ENCODE measurements around the gene HOXB7. TPM values are rescaled to one million over a fixed set of nuclear protein-coding genes. Genes with fewer than 3 reads are reported as not detected.

Gene HOXB7
- total RNA-seq, 1 donor: 0.10 TPM

GRCh38 chr17:48609759-48610281 is 997 bp downstream of the HOXB7 start:
- Histone ChIP-seq H3K4me3 (ENCODE audit: low read length) (peak overlapping the region; percentile 38), H3K4me1 (ENCODE audit: insufficient read depth, low read length) (peaks cover 44% of the 10 kb centered on the region), H3K27me3 (ENCODE audit: insufficient read depth, low read length) (peaks cover 86% of the 10 kb centered on the region), H3K9me3 (ENCODE audit: low read depth, low read length) (no peaks in the 10 kb centered on the region)

GRCh38 chr17:48609033-48609432 is 1.8 kb downstream of the HOXB7 start:
- Histone ChIP-seq H3K4me3 (ENCODE audit: low read length) (no peak overlapping the region), H3K27me3 (ENCODE audit: insufficient read depth, low read length) (peaks cover 88% of the 10 kb centered on the region), H3K4me1 (ENCODE audit: insufficient read depth, low read length) (peaks cover 40% of the 10 kb centered on the region)

GRCh38 chr17:48608494-48608834 is 2.4 kb downstream of the HOXB7 start:
- Histone ChIP-seq H3K4me3 (ENCODE audit: low read length) (no peak overlapping the region), H3K4me1 (ENCODE audit: insufficient read depth, low read length) (peaks cover 36% of the 10 kb centered on the region), H3K27me3 (ENCODE audit: insufficient read depth, low read length) (peaks cover 89% of the 10 kb centered on the region), H3K9me3 (ENCODE audit: low read depth, low read length) (no peaks in the 10 kb centered on the region)

More at GRCh38 chr17:48609033-48609432, 1.8 kb downstream of the HOXB7 start:
- no peaks in the 10 kb centered on the region for H3K9me3 ChIP-seq (ENCODE audit: low read depth, low read length)

GRCh38 chr17:48606892-48607614 is 3.8 kb downstream of the HOXB7 start:
- H3K4me1 ChIP-seq (ENCODE audit: insufficient read depth, low read length): peaks cover 30% of the 10 kb centered on the region

GRCh38 chr17:48605991-48606891 is 4.6 kb downstream of the HOXB7 start:
- Histone ChIP-seq H3K9me3 (ENCODE audit: low read depth, low read length) (no peaks in the 10 kb centered on the region), H3K4me3 (ENCODE audit: low read length) (no peak overlapping the region), H3K27me3 (ENCODE audit: insufficient read depth, low read length) (peaks cover 93% of the 10 kb centered on the region), H3K4me1 (ENCODE audit: insufficient read depth, low read length) (peaks cover 22% of the 10 kb centered on the region)

More at GRCh38 chr17:48606892-48607614, 3.8 kb downstream of the HOXB7 start:
- Histone ChIP-seq H3K9me3 (ENCODE audit: low read depth, low read length) (no peaks in the 10 kb centered on the region), H3K27me3 (ENCODE audit: insufficient read depth, low read length) (peaks cover 93% of the 10 kb centered on the region), H3K4me3 (ENCODE audit: low read length) (no peak overlapping the region)

DNA sequence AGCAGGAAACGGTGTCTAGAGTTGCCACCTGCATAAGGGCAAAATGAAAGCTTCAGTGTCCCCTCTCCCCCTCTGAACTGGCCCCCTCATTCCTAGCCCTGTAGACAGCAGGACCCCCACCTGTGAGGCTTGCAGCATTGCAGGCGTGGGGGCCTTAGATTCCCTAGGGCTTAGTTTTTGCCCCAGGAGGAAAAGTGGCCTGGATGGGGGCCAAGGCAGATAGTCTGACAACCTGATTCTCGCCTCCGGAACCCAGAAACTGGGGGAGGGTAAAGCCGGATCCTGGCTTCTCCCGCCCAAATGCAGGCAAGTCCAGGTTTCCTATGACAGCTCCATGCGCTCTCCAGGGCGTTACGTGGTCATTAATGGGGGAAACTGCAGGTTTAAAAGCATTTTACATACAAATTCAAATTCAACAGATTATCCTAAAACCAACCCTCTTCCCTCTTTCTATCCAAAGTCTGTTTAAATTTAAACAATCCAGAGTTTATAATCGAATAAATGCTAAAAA is 5.4 kb downstream of the HOXB7 start:
- H3K4me1 ChIP-seq (ENCODE audit: insufficient read depth, low read length): peaks cover 15% of the 10 kb centered on the region
- no peak overlapping the region for H3K4me3 ChIP-seq (ENCODE audit: low read length)
- H3K9me3 ChIP-seq (ENCODE audit: low read depth, low read length): no peaks in the 10 kb centered on the region
- peaks cover 93% of the 10 kb centered on the region for H3K27me3 ChIP-seq (ENCODE audit: insufficient read depth, low read length)

DNA sequence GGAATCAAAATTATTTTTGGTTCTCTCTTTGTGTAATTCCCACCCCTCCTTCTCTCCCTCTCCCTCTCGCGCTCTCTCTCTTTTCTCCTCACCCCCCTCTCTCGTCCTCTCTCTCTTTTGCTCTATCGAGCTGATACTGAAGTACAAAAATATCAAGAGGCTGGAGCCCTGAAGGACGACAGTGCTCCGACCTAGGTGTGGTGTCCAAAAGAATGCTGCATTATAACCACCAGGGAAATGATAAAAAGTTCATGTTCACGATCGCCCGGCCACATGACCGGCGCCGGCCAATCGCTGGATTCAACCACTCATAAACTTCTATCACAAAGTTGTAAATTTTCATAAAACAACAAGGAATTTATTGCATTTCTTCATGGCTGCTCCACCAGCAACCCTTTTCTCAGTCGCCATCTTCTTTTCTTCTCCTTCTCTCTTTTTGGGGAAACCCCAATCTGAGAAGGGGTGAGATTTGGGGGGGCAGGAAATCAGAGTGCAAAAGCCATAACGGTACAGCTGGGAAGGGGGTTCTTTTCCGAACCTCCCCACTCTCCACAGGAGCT is 6.0 kb downstream of the HOXB7 start, which contains the start of gene HOXB6:
TSS of gene HOXB6 (minus strand) at position 217 of the 560 bp plus-strand sequence. CDS start 6,836 bp downstream, outside the sequence.
- Histone ChIP-seq H3K9me3 (ENCODE audit: low read depth, low read length) (no peaks in the 10 kb centered on the region), H3K27me3 (ENCODE audit: insufficient read depth, low read length) (peaks cover 93% of the 10 kb centered on the region), H3K4me1 (ENCODE audit: insufficient read depth, low read length) (peaks cover 8% of the 10 kb centered on the region), H3K4me3 (ENCODE audit: low read length) (no peak within 1 kb of the TSS)

DNA sequence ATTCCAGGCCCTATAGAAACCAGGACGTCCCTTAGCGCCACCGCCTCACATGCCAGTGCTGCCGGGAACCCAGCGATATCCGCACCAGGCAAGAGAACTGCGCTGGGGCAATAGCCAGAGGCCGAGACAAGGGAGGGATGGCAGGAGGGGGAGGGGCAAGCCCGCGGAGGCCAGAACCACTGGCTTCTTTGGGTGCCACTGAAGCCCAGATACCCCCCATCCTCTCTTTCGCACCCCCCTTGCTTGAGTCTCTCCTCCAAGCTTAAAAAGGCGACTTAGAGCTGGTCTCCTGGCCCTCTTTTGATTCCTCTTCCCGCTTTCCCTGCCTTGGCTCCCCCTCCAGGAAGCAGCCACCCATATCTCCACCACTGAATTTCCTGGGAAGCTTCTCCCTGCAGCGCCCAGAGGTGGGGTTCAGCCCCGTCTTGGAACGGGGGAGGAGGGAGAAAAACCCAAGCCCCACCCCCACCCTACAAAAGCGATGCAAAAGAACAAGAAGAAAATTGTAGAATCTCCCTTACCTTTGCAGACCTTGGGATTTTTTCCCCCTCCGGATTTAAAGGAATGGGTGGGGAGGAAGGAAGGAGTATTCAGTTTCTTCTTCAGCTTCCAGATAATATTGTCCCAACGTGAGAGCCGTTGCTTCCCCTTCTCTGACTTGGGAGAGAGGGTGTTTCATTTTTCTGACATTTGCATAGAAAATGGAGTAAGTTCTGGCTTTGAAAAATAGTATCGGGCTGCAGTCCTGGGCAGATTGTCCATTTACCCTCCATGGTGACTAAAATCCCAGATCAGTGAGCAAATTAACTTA is 6.7 kb downstream of the HOXB7 start:
- Histone ChIP-seq H3K27me3 (ENCODE audit: insufficient read depth, low read length) (peaks cover 93% of the 10 kb centered on the region), H3K9me3 (ENCODE audit: low read depth, low read length) (no peaks in the 10 kb centered on the region), H3K4me1 (ENCODE audit: insufficient read depth, low read length) (peaks cover 6% of the 10 kb centered on the region), H3K4me3 (ENCODE audit: low read length) (no peak overlapping the region)

- Histone ChIP-seq H3K4me3 (ENCODE audit: low read length) (no peak overlapping the region), H3K9me3 (ENCODE audit: low read depth, low read length) (no peaks in the 10 kb centered on the region), H3K27me3 (ENCODE audit: insufficient read depth, low read length) (peaks cover 96% of the 10 kb centered on the region), H3K4me1 (ENCODE audit: insufficient read depth, low read length) (peaks cover 22% of the 10 kb centered on the region)
These were observed 9.0 kb downstream of the HOXB7 start for GRCh38 chr17:48601539-48602425.

DNA sequence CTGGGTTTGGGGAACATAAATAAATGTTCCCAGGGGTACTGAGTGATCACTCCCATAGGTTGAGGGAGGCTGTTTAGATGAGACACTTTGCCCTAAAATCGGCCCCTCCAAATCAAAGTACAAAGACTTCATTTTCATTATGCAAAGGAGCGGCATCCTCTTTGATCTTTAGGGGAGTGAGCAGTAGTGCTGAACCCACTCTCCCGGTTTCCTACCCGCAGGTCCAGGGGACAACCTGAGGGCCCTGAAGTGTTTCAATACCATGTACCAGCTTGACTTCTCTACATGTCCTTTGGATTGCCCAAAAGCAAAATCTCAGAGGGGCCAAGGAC is 9.6 kb downstream of the HOXB7 start:
- H3K4me3 ChIP-seq (ENCODE audit: low read length): no peak overlapping the region
- peaks cover 28% of the 10 kb centered on the region for H3K4me1 ChIP-seq (ENCODE audit: insufficient read depth, low read length)
- H3K9me3 ChIP-seq (ENCODE audit: low read depth, low read length): no peaks in the 10 kb centered on the region
- H3K27me3 ChIP-seq (ENCODE audit: insufficient read depth, low read length): peaks cover 97% of the 10 kb centered on the region

DNA sequence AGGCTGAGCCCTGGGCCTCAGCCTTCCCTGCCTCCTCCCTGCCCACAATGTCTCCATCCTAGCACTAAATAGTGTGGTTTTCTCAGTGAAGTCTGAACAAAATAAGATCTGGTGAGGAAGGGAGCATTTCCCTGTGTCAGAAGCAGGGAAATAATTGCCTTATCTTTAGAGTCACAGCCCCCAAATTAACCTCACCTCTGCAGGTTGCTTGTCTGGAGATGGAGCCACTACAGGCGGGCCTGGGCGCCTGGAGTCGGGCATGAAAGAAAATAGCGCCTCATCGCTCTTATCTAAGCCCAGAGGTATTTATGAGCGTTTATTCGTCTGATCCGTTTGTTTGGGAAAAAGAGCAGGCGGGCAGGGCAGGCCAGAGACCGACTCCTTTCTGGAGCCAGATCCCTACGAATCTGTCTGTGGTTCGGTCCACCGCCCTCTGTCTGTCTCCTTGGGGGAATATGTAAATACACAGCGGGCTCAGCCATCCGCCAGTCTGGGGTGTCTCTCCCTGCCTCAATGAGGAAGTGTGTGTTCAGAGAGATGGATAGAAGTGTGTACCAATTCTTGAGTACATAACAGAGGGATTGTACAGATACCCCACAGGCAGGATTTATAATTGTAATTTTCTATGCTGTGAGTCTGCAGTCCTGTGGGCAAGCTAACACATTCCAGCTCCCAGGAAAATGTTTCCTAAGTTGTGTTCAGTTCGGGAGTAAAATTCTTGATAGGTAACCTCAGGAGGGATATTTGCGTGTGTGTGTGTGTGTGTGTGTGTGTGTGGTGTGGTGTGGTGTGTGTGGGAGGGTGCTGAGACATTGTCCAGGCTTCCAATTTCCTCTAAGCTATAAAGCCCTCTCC is 10.3 kb downstream of the HOXB7 start:
- no peaks in the 10 kb centered on the region for H3K9me3 ChIP-seq (ENCODE audit: low read depth, low read length)
- peaks cover 31% of the 10 kb centered on the region for H3K4me1 ChIP-seq (ENCODE audit: insufficient read depth, low read length)
- H3K27me3 ChIP-seq (ENCODE audit: insufficient read depth, low read length): peaks cover 98% of the 10 kb centered on the region
- H3K4me3 ChIP-seq (ENCODE audit: low read length): no peak overlapping the region

DNA sequence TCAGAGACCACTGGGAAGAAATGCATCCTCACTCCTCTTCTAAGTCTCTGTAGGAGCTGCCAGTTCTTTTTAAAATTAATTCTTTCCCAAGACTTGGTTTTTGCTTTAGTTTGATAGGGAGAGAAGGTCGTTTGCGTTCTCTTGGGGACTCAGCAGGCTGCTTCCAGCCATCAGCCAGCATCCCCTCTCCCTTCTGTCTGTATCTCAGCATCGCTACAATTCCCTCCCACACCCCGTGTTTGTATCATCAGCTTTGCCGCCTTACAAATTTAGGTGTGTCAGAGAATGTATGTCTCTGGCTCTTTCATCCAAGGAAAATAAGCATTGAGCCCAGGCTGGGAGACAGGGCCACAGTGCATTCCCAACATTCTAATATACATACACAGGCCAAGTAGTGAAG is 11.5 kb downstream of the HOXB7 start:
- H3K4me3 ChIP-seq (ENCODE audit: low read length): no peak overlapping the region
- H3K4me1 ChIP-seq (ENCODE audit: insufficient read depth, low read length): peaks cover 31% of the 10 kb centered on the region
- H3K9me3 ChIP-seq (ENCODE audit: low read depth, low read length): no peaks in the 10 kb centered on the region
- peaks cover 98% of the 10 kb centered on the region for H3K27me3 ChIP-seq (ENCODE audit: insufficient read depth, low read length)

GRCh38 chr17:48598736-48599135 is 12.1 kb downstream of the HOXB7 start:
- no peak overlapping the region for H3K4me3 ChIP-seq (ENCODE audit: low read length)
- peaks cover 97% of the 10 kb centered on the region for H3K27me3 ChIP-seq (ENCODE audit: insufficient read depth, low read length)
- no peaks in the 10 kb centered on the region for H3K9me3 ChIP-seq (ENCODE audit: low read depth, low read length)
- H3K4me1 ChIP-seq (ENCODE audit: insufficient read depth, low read length): peaks cover 35% of the 10 kb centered on the region

Measured in mononuclear cell (primary cell).